ENCODE data around the gene FAM131A. TPM values are rescaled to one million over a fixed set of nuclear protein-coding genes. Genes with fewer than 3 reads are reported as not detected.

Gene FAM131A
- total and polyA plus RNA-seq, 2 donors (not counting 3 experiments of a cell fraction or from before 2014, with no cell fraction given): 19.9 to 29.9 TPM

DNA sequence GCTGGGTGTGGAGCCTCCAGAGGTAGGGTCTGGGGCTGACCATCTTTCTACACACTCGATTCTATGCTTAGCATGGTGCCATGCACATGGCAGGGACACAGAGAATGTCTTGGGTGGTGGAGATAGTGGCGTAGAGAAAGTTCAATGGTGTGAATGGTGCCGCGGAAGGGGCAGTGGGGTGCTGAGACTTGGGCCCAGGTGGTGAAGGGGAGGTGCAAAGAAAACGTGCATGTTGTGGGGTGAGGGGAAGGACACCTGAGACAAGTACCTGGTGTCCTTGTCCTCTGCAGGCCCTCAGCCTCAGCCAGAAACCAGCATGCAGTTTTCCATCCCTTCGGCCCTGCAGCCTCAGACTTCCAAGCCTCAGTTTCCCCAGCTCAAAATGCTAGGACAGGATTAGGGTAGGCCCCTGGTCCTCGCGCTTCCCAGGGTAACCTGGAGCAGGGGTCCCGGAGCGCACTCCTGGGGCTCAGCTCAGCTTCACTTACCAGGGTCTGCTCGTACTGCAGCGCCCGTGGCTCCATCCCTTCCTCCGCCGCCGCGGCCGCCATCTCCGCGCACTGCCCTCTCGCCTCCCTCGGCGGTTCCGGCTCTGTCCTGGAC is 23.6 kb downstream of the FAM131A start:
- Histone ChIP-seq H3K79me2 (ENCODE audit: control insufficient read depth, insufficient read depth, low read length) (peaks cover 21% of the 10 kb centered on the region), H3K4me1 (ENCODE audit: control insufficient read depth, extremely low read depth, insufficient read depth, low read length) (peaks cover 14% of the 10 kb centered on the region), H3K27me3 (ENCODE audit: control insufficient read depth in 2 of 2, insufficient read depth in 2 of 2, low read length in 2 of 2) (no peaks in the 10 kb centered on the region), H3K36me3 (ENCODE audit: control insufficient read depth in 2 of 2, extremely low read depth in 1 of 2, insufficient read depth in 2 of 2, low read length in 2 of 2) (peaks cover 0 to 6% of the 10 kb centered on the region in 2 experiments), H3K4me2 (ENCODE audit: insufficient read depth, low read length) (peak overlapping the region; percentile 36), H2AFZ (ENCODE audit: low read depth, low read length) (peak overlapping the region; percentile 32), H3K9ac (replicated peaks; ENCODE audit: extremely low read depth, insufficient read depth, low read length) (peak overlapping the region; percentile 18), H3K9me1 (replicated peaks; ENCODE audit: control insufficient read depth, extremely low read depth, insufficient read depth, low read length) (no peaks in the 10 kb centered on the region), H4K20me1 (replicated peaks; ENCODE audit: control insufficient read depth, extremely low read depth, insufficient read depth, low read length) (no peaks in the 10 kb centered on the region), H3K9me3 (replicated peaks; ENCODE audit: control insufficient read depth, insufficient read depth, low read length) (no peaks in the 10 kb centered on the region), H3K27ac (ENCODE audit: insufficient read depth, low read depth, low read length) (no peak overlapping the region), H3K4me3 (replicated peaks in 1 of 3; ENCODE audit: insufficient read depth in 1 of 3, low read depth in 1 of 3, low read length in 3 of 3) (peak overlapping the region; percentile 3 to 87 (median 59))
- BruUV-seq (replicated peaks): no TSS peak
- no peak for TF ChIP-seq CTCF (IDR thresholded peaks at IDR 0.05; ENCODE audit: extremely low read depth in 1 of 2, insufficient read depth in 1 of 2, low read depth in 1 of 2, low read length in 2 of 2)
- no peak for TF ChIP-seq JUN (IDR thresholded peaks at IDR 0.05; ENCODE audit: borderline replicate concordance, insufficient read depth, insufficient read length, low read depth)
- TF ChIP-seq GATA2 (IDR thresholded peaks at IDR 0.05; ENCODE audit: insufficient read depth, insufficient read length, low read depth, low read length): no peak
- no peak for TF ChIP-seq POLR2AphosphoS5 (IDR thresholded peaks at IDR 0.05; ENCODE audit: insufficient read depth, low read depth, low read length)
- no peak for TF ChIP-seq MYC (IDR thresholded peaks at IDR 0.05; ENCODE audit: low read depth, low read length)
- TF ChIP-seq FOS (IDR thresholded peaks at IDR 0.05; ENCODE audit: borderline replicate concordance, insufficient read depth, low read length): no peak
- no peak for TF ChIP-seq POLR2A (IDR thresholded peaks at IDR 0.05; ENCODE audit: low read depth, low read length)
- dilution Hi-C loops (cut with MboI; ENCODE audit: extremely low pct_ligation_motif_present, low sequenced_read_pairs) (no loop called here), intact Hi-C loops (cut with micrococcal nuclease) (no loop called here)
- POLR2A ChIA-PET: no interaction called here
- DNase-seq (ENCODE audit: low read depth, low spot score) (peak; percentile 18), FAIRE-seq (peak; percentile 37)
- CTCF ChIA-PET: interaction anchor here (1.2 to 2.9 kb wide), 7 partner anchors 11 to 180 kb away, joined by 3 to 17 read pairs (median 4); no protein-coding TSS in a partner anchor

Data from endothelial cell of umbilical vein (primary cell).